ENCODE results near the gene AGBL1.

Gene AGBL1

DNA sequence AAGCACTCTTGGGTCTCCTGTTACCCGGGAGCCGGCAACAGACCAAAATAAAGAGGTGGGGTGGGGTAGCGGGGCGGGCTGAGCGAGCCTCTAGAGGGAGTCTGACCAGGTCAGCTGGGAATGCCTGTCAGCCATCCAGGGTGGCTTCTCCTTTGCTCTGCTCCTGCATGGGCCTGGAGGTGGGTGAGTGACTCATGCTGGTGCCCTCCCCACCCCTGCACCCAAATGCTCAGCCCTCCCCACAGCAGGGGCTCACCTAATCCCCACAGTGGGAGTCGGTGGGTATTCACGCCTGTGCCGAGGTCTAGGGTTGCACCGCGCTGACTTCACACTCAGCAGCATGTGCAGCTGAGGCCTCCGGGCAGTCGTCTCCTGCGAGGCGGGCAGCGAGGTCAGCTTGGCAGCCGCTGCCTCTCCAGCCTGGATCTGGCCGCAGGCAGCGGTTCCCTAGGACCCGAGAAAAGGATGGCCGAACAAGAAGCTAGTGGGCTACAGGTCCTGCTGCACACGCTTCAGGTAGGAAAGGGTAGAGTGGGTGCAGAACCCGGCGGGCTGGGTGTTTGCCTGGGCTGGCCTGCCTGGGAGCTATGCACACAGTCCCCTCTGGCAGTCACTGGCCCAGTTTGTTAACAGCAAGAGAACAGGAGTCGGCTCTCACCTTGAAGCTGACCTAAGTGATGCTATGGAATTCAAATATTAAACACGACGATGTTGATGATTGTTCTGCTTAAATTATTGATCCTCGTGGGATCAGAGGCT, at the start of gene AGBL1:
Gene AGBL1, plus strand, starts transcription at position 364 of the 759 bp plus-strand sequence.
- no peak for DNase-seq (ENCODE audit: low read depth)

DNA sequence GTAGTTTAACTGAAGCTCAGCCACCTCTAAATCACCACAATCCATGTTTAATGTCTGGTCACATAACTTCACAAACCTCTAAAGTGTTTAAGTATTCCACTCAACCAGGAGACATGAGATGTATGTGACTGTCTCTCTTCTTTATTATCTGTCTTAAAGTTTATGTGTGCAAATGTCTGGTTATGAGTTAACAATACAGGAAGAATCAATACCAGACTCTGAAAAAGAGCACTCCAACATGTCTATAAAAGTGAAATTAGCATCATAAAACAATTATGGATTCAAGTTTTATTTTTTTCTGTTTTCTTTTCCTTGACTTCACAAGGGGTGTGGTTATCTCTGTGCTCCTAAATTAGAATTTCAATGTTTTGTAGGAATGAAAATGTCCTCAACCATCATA, 44.8 kb upstream of the AGBL1 start:
- DNase-seq (ENCODE audit: low read depth), result no peak

DNA sequence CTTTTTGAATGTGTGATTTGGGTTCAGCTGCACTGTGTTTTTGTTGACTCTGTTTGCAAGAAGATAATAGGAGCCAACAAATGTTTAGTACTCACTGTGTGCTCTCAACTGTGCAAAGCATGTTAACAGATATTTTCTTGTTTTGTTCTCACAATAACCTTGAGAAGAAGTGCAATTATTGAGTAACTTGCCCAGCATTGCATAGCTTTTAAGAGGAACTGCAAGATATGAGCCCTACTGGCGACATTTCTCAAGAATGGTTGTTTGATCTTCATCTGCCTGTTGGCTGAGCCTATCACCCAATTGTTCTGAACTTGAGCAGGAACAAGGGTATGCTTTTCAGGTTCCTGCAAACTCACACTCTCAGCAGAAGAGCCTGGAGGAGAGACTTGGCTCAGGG, 43.4 kb upstream of the AGBL1 start:
- no peak for DNase-seq (ENCODE audit: low read depth)

DNA sequence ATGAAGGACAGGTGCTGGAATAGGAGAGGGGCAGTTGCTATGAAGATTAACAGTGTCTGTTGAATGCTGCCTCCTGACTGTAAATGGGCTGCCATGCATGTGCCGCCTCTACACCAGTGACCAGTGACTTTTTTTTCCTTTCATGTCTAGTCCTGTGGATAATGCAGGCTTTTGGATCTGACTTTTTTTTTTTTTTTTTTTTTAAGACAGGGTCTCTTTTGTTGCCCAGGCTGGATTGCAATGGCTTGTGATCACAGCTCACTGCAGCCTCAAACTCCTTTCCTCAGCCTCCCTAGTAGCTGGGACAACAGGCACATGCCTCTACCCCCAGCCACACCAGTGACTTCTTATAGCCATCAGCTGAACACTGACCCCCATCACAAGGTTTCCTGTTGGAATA, 41.2 kb upstream of the AGBL1 start:
- no peak for DNase-seq (ENCODE audit: low read depth)

DNA sequence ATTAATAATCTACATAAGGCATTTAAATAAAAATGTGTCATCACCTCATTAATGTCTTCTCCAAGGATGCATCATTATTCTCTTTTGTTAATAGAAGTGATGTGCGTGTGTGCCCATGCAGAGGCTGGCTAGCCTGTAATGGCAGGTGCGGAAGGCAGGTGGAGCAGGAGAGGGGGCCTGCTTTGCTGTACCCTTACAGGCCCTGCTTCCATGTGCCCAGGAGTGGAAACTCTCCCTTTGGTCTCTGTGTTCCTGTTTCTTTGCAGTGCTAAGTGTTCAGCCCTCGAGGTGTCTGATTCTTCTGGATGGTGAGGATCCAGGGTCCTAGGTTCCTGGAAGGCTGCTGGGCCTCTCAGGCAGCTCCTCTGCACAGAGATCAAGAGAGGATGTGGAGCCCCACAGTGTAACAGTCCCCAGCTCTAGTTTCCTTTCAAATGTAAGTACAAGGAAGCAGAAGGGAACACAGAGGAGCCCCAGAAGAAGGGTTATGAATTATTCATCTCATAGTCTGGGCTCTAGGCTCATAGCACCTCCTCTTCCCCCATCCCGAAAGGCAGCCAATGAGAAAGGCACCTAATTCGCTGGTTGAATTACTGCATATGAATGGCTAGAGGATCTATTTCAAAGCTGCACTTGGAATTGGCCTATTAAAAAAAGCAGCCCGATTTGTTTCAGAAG, 39.2 kb upstream of the AGBL1 start:
- DNase-seq (ENCODE audit: low read depth), result no peak

DNA sequence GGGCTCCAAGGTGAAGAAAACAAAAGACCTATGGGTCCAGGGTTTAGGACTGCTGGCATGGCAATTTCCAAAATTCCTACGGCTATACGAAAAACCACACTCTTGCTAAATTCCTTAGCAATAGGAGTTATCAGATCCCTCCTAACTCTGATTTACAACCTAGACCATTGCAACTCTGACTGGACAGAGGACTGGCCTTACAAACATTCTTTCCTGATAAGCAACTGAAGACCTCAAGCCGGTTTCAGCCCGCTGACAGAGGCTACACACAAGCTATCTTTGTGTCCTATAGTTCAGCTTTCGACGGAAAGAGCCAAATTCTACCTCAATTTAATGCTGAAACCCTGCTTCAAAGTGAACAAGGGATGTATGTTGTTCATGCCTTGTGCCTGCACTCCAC, 38.3 kb upstream of the AGBL1 start:
- DNase-seq (ENCODE audit: low read depth), result no peak

DNA sequence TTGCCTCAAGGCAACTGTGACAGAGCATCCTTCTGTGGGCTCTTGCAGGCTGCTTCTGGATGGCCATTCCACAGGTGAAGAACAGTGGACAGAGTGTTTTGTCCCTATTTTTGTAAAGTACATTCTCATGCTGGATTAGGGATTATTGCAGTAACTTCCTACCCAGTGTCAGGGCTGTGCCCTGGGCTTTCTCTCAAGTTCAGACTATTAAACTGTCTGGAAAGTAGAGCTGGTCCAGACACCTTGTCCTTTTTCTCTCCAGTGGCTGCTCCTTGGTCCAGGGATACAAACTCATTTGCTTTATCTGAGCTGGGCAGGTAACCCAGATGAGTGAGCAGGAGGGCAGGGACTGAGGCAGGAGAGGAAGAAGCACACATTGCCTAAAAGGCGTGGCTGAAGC, 37.4 kb upstream of the AGBL1 start:
- no peak for DNase-seq (ENCODE audit: low read depth)

DNA sequence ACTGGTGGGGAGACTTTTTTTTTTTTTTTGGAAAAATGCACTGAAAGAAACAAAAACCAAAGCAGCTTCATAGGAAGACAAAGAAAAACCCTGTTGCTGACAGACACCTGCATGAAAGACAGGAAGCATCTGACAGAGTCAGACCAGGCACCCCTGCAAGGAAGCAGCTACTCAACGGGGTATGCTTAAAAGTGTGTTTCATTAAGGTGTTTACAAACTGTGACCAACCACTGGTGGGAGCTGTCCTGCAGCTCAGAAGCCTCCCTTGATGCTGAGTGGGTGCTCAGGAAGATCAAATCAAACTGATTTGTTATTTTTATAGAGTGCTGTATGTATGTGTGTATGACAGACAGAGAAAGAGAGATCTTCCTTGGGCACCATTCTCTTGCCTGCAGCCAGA, 34.7 kb upstream of the AGBL1 start:
- no peak for DNase-seq (ENCODE audit: low read depth)

DNA sequence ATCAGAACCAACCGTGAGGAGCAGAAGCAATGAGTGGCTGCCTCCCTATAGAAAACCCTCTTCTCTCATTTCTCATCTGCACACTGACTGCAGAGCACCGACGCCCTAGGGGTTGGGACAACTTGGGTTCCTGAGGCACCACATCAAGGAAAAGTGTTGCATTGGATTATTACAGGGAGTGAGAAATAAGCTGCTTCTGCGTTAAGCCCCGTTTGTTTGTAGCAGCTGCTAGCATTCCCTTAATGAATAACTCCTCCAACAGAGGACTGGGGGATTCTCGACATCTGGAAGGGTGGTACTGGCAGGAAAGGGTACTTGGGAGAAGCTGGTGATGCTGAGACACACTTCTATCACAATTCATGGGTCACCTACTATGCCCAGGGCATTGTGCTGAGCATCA, 25.3 kb upstream of the AGBL1 start:
- DNase-seq (ENCODE audit: low read depth), result no peak

DNA sequence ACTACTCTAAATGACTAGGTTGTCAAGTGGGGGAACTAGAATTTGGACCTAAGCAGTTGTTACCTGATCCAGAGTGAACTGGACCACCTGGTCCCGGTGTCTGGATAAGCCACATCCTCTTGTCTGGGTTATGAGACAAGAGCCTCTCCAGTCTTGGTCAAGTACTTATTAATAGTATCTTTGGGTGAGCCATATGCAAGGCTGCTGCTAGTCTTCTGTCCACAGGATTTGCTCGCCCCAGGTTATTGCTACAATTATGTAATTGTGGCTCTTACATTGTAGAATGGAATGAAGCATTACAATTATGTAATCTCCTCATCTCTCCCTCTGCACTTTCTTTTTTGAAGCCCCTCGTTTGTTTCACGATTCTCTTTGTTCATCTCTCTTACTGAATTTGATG, 24.0 kb upstream of the AGBL1 start:
- no peak for DNase-seq (ENCODE audit: low read depth)

DNA sequence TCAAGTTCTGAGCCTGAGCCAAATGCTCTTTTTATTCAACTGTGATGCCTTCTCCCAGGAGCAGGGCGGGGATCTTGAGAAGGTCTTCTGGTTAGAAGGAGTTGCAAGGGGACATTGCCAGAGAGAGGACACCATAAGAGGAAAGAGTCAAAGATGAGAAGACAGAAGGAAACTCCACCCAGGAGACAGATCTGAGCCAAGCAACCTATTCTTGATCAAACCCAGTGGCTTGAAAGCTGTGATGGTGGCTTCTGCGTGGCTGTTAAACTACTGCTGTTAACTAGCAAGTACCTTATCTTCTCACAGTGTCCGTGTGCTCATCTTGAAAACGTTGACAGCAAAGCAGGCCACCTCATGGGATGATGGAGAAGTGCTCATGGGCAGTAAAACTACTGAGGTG, 19.8 kb upstream of the AGBL1 start:
- DNase-seq (ENCODE audit: low read depth), result no peak

DNA sequence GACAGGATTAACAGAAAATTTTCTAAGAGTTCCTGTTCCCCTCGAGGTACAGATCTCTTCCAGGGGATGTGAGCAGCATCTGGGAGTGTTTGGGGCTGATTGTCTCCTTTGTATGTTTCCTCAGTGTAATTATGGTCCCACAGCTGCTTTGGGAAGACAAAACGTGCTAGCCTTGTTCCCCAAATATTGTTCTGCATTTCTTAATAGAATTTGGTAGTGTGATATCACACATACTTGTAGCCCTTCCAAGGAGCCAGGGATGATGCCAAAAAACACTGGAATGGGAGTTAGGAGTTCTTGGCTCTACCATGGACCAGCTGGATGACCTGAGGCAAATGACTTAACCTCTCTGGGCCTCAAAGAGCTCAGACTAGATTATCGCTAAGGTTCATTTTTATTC, 19.0 kb upstream of the AGBL1 start:
- DNase-seq (ENCODE audit: low read depth), result no peak

DNA sequence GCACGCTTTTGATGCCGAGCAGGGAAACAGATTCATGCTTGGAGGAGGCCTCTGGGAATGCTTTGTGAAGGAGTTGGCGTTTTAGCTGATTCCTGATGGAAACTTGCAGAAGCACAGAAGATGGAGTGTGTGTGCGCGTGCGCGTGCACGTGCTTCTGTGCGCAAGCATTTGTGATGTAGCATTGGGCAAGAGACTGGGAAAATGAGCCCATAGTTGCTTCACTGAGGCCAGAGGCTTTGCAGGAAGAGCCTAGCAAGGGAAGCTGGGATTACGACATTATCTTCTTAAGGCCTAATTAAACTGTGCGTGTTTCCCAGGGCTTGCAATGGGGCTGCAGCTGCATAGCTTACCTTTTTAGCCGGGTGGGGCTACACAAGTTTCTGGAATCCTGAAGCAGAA, 18.1 kb upstream of the AGBL1 start:
- DNase-seq (ENCODE audit: low read depth), result no peak

DNA sequence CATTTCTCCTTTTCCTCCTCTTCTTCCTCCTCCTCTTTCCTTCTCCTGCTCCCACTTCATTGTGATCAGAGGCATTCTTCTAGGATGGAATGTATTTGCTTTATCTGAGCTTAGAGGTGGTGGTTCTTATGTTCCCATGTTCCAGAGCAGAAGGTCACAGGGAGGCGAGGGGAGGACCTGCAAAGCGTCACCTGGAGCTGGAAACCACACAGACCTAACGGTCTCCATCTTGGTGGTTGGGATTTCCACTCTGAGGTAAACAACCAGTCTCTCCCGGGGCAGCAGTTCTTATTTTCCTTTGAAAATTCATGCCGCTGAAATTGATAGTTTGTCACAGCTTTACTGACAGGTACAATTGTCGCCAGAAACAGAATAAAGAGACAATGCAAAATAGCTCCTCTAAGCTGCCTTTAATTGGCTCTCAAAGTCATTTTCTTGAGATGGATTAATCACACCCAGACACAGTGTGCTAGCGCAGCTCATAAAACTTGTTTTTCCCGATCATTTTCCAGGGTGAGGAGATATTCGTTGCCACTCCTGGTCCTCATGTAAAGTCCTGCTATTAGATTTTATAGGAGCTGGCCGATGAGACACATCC, 16.9 kb upstream of the AGBL1 start:
- no peak for DNase-seq (ENCODE audit: low read depth)

DNA sequence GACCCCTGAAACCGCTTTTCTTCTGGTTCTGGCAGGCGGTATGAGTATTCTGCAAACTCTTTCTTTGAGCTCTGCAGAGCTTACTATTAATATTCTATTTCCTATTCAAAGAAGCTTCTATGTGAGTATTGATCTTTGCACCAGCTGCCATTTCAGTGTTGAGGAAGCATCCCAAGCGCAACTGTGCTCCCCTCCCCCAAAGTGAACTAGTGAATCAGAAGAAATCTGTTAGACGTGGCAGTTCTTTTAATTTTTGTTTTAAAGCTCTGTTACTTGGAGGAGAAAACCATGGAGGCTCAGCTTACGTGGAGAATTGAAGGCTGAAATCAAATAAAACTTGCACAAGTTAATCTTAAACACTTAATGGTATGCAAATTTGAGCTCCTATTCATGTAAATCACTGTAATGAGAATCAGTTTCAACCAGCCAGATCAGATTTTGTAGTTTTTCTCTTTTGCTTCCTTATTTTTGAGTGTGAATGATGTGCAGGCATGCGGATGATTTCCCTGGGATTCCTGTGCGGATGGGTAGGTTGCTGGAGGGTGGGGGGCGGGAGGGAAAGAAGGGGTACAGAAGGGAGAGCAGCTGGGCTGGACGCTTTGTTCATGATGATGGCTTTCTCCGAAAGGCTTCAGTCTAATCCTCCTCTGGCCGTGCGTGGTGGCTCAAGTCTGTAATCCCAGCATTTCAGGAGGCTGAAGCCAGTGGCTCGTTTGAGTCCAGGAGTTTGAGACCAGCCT, 16.1 kb upstream of the AGBL1 start:
- no peak for DNase-seq (ENCODE audit: low read depth)

DNA sequence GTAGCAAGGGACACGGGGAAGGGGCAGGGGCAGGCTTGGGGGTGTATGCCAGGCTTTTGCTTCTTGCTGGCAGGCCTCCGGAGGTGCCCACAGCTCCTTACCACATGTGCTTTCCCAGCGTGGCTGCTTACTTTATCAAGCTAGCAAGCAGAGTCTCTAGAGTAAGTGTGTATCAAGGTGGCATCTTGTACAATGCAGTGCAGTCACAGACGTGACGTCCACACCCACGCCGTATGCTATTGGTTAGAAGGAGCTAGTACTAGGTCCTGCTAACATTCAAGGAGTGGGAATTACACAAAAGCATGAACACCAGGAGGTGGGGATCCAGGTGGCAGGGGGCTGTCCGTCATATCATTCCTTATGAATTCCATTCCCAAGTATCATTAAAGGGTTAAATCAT, 15.3 kb upstream of the AGBL1 start:
- no peak for DNase-seq (ENCODE audit: low read depth)

DNA sequence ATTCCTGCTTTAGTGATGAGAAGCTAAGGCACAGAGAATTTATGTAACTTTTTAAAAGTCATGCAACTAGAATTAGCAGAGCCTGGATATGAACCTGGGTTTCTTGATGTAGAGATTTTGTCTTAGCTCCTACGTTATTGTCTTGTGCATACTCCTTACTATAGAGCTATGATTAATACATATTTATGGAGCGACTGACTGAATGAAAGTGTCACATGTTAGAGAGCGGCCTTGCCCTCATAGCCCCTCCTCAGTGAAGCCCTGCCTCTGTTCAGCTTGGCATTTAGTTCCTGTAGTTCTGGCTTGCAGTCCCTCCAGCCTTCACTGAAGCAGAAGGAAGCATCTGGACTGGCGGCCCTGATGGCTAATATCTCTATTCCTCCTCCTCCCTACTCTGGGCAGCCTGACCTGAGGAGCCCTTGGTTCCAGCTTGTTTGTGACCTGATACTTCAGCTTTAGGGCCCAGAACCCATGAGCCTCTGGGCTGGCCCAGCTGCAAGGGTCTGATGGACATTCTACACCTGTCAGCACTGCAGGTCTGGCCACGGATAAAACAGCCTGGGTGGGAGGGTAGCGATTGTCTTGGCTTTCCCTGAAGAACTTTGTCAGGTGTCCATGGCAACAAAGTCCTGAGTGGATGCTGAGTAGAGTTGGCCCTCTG, 13.4 kb upstream of the AGBL1 start:
- no peak for DNase-seq (ENCODE audit: low read depth)

DNA sequence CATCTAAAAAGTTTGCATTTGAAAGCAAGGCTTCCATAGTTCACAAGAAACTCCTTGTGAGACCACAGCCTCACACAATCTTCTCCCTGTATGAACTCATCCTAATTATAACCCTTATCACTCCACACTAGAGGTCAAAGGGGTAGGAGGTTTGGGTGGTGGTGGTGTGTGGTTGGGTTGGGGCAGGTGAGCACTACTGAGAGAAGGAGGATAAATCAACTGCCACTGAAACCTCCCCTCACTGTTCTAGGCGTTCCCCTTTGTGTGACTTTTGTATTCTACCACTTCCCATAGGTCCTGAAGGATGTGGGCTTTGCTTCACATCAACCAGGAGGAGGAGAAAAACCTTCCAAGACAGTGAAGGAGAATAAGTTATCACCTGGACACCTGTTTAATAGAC, 6.4 kb upstream of the AGBL1 start:
- no peak for DNase-seq (ENCODE audit: low read depth)

DNA sequence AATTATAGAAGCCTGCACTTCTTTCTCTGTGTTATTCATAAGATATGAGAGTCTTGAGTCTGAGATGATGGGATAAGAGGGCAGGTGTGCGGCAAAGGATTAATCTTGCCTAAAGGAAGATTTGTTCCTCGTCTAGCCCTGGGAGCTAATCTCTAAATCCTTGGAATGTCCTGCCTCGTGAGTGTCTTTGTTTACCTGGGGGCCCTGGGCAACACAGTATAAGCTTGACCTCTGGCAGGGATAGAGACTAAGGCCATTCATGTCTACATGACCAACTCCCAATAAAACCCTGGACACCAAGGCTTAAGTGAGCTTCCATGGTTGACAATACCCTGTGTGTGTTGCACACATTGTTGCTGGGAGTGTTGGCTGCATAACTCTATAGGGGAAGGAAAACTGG, 3.2 kb upstream of the AGBL1 start:
- no peak for DNase-seq (ENCODE audit: low read depth)

DNA sequence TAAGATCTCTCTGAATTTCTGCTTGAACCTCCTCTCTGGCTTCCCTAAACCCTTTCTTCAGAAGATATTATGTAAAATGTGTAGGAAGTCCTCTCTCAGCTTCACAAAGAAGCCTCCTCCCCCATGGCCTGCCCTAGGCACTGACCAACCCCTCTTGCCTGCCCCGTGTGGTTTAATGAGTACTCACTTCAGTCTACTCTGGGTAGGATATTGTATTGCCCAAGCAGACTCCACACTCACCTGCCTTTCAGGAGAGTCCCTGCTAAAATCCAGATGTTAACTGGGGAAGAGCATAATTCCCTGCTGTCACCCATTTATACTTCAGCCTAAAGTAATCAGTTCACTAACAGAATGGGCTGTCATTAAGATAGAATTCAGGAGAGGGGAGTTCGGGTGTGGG, 2.6 kb upstream of the AGBL1 start:
- no peak for DNase-seq (ENCODE audit: low read depth)

DNA sequence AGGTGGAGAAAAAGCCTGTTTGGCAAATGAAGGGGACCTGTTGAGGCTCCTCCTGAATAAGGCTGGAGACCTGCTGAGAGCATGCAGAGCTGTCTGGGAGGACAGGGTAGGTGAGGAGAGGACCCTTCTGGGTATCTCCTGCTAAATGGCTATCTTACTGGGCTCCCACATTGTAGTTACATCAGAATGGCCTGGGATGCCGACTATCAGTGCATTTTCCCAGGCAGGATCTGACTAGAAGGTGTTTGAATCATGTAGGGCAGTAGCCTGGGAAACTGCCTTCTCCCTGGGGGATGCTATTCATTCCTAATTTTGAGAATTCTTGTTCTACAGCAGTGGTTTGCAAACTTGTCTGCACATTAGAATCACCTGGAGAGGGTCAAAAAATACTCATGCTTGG, 631 bp downstream of the AGBL1 start:
- no peak for DNase-seq (ENCODE audit: low read depth)

DNA sequence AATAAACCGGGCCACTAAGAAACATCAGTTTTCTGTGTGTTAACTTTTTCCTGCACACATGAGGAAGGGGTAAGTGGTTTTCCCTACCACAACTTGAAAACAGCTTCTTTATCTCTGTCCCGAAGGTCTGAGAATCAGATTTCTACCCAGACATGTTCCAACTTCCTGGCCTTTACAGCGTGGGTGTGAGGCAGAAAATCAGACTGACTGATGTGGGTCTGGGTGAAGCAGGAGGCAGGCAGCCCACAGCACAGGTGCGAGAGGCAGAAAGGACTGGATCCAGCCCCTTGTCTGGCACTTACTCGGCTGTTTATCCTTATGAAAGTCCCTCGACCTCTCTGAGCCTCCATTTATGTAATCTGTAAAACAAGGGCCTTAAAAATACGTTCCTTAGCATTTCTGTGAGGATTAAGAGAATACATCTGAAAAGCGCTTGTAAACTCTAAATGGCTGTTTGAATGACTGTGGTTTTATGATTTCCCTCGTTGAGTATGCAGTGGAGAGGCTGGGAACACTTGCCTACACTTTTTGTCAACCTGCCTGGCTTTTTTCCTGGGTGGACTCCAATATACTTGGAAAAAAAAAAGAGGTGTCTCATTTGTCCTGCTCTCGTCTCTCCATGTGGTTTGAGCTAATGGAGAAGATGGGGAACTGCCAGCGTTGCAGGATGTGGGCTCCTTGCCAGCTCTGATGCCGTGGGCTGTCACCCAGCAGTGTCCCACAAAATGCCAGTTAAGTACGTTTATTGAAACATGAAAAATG, 3.1 kb downstream of the AGBL1 start:
- no peak for DNase-seq (ENCODE audit: low read depth)

Data from amniotic epithelial cell (primary cell).